K562 (cell line): ENCODE measurements around the gene PFAS. TPM values are rescaled to one million over a fixed set of nuclear protein-coding genes. Genes with fewer than 3 reads are reported as not detected.

Experiments used
- ATF1 ChIP-seq, 2 experiments: fragments of 450-650 bp in 1 of 2; IDR thresholded peaks; 2 replicates each; pipeline ENCODE4 v1.6.1; 2016; ENCODE audit warnings: missing compliant biosample characterization in 1 of 2, missing genetic modification characterization in 1 of 2
- ATF7 ChIP-seq: fragments of 450-650 bp; IDR thresholded peaks from 2 replicates; pipeline ENCODE4 v1.7.1; 2014; ENCODE audit warnings: mild to moderate bottlenecking, moderate library complexity
- E2F4 ChIP-seq: sonication (generic); formaldehyde crosslinking; IDR thresholded peaks from 2 replicates; pipeline ENCODE4 v1.8.0; 2022; ENCODE audit warnings: mild to moderate bottlenecking, low read depth, missing genetic modification reagents
- ETV1 ChIP-seq: fragments of 450-650 bp; conservative IDR thresholded peaks from 2 replicates; pipeline ENCODE4 v1.6.1; 2016; ENCODE audit warnings: missing genetic modification characterization, control low read depth, low read depth, missing compliant biosample characterization
- FOS ChIP-seq: IDR thresholded peaks from 3 replicates; pipeline ENCODE4 v1.6.1; 2011; ENCODE audit not compliant: insufficient read length; ENCODE audit errors: extremely low read depth
- FOXA1 ChIP-seq: fragments of 450-650 bp; IDR thresholded peaks from 2 replicates; pipeline ENCODE4 v1.6.1; 2016; ENCODE audit warnings: mild to moderate bottlenecking, borderline replicate concordance
- HMGN3 ChIP-seq: IDR thresholded peaks from 2 replicates; pipeline ENCODE4 v1.6.1; 2011; ENCODE audit warnings: borderline replicate concordance, low read depth, mild to moderate bottlenecking, mixed read lengths, low read length; ENCODE audit not compliant: insufficient read length; ENCODE audit errors: extremely low read depth
- ID3 ChIP-seq, 2 experiments: fragments of 250-450 bp in 1 of 2; fragments of 450-650 bp in 1 of 2; sonication (Bioruptor Pico) in 1 of 2; IDR thresholded peaks; 2 replicates each; pipeline versions ENCODE4 v1.6.1 to v1.8.0; 2016 to 2021; ENCODE audit warnings: mild to moderate bottlenecking in 2 of 2, moderate library complexity in 2 of 2, missing compliant biosample characterization in 1 of 2, missing genetic modification characterization in 1 of 2
- MTA3 ChIP-seq: fragments of 450-650 bp; formaldehyde crosslinking; IDR thresholded peaks from 2 replicates; pipeline ENCODE4 v1.6.1; 2017; ENCODE audit warnings: mild to moderate bottlenecking, borderline replicate concordance
- MYBL2 ChIP-seq, 2 experiments: fragments of 450-650 bp in 1 of 2; sonication (generic) in 1 of 2; formaldehyde crosslinking in 1 of 2; IDR thresholded peaks; 2 replicates each; pipeline versions ENCODE4 v1.6.1 to v1.8.1; 2017 to 2022; ENCODE audit warnings: borderline replicate concordance in 1 of 2, inconsistent platforms in 1 of 2, low read depth in 1 of 2, mild to moderate bottlenecking in 1 of 2, missing genetic modification reagents in 1 of 2, moderate library complexity in 1 of 2
- PHF8 ChIP-seq: fragments of 200-600 bp; sonication (generic); IDR thresholded peaks from 2 replicates; pipeline ENCODE4 v1.6.1; 2012; ENCODE audit warnings: mixed run types, mild to moderate bottlenecking, inconsistent platforms, low read length, moderate library complexity, borderline replicate concordance
- POLR2AphosphoS5 ChIP-seq: IDR thresholded peaks from 2 replicates; pipeline ENCODE4 v1.6.1; 2011; ENCODE audit warnings: mild to moderate bottlenecking, low read depth, low read length, moderate library complexity; ENCODE audit not compliant: control insufficient read depth, insufficient read depth
- RBBP5 ChIP-seq: fragments of 200-600 bp; sonication (generic); IDR thresholded peaks from 2 replicates; pipeline ENCODE4 v1.6.1; 2012; ENCODE audit warnings: borderline replicate concordance, mild to moderate bottlenecking, low read length, control low read depth, inconsistent platforms; ENCODE audit not compliant: insufficient read depth, poor library complexity, severe bottlenecking
- SLC30A9 ChIP-seq: fragments of 250-450 bp; sonication (Bioruptor Pico); IDR thresholded peaks from 2 replicates; pipeline ENCODE4 v1.8.0; 2022; ENCODE audit warnings: mild to moderate bottlenecking, moderate library complexity
- TAF9B ChIP-seq: fragments of 450-650 bp; IDR thresholded peaks from 2 replicates; pipeline ENCODE4 v1.6.1; 2018; ENCODE audit warnings: mild to moderate bottlenecking; ENCODE audit not compliant: partially characterized antibody
- TCFL5 ChIP-seq: fragments of 250-450 bp; sonication (Bioruptor Pico); conservative IDR thresholded peaks from 2 replicates; pipeline ENCODE4 v1.6.1; 2021; ENCODE audit warnings: mild to moderate bottlenecking, moderate library complexity, matching md5 sums
- TEAD1 ChIP-seq, 2 experiments: fragments of 450-650 bp in 1 of 2; sonication (generic) in 1 of 2; formaldehyde crosslinking; IDR thresholded peaks; 2 replicates each; pipeline versions ENCODE4 v1.4.0 to v1.8.0; 2020 to 2022; ENCODE audit warnings: mild to moderate bottlenecking in 2 of 2, missing genetic modification reagents in 1 of 2
- TEAD4 ChIP-seq, 2 experiments: sonication (generic) in 1 of 2; formaldehyde crosslinking in 1 of 2; IDR thresholded peaks; 2 replicates each; pipeline versions ENCODE4 v1.6.1 to v1.8.0; 2012 to 2022; ENCODE audit warnings: borderline replicate concordance in 1 of 2, inconsistent platforms in 1 of 2, low read length in 1 of 2, mild to moderate bottlenecking in 1 of 2, missing genetic modification reagents in 1 of 2
- ZFX ChIP-seq: sonication (generic); formaldehyde crosslinking; IDR thresholded peaks from 2 replicates; pipeline ENCODE4 v1.8.0; 2022; ENCODE audit warnings: mild to moderate bottlenecking, missing genetic modification reagents, moderate library complexity
- ZNF274 ChIP-seq: IDR thresholded peaks from 2 replicates; pipeline ENCODE4 v1.6.1; 2011; ENCODE audit warnings: low read depth, mild to moderate bottlenecking, low read length, moderate library complexity, borderline replicate concordance
- ZNF449 ChIP-seq: fragments of 250-450 bp; sonication (Bioruptor Pico); IDR thresholded peaks from 2 replicates; pipeline ENCODE4 v1.8.0; 2022; ENCODE audit warnings: moderate library complexity, mild to moderate bottlenecking, inconsistent platforms
- polyA plus RNA-seq, 8 experiments: library from polyadenylated mRNA; depleted of rRNA in 4 of 8; stranded (reverse) in 5 of 8; unstranded in 3 of 8; fragments of >200 nt; fragmentation: Nextera tagmentation in 2 of 8; fragmentation: Illumina TruSeq in 1 of 8; extraction: Ambion mirVana in 2 of 8; extraction: Trizol in 1 of 8; gene quantifications; 2 replicates each; pipeline versions ENCODE4 v1.2.1 to v1.2.3, GENCODE V29; 2011 to 2014; ENCODE audit warnings: inconsistent platforms in 1 of 8, missing spikeins in 1 of 8
- total RNA-seq, 7 experiments: library from RNA; depleted of rRNA in 6 of 7; stranded (reverse); fragments of >200 nt in 6 of 7; fragmentation: Illumina TruSeq in 2 of 7; extraction: Trizol in 2 of 7; gene quantifications; 2 replicates each; pipeline versions ENCODE4 v1.2.1 to v1.2.3, GENCODE V29; 2011 to 2021; ENCODE audit warnings: low replicate concordance in 1 of 7

Gene PFAS
- total and polyA plus RNA-seq, 9 of the 15 experiments (the other 6 are each of a cell fraction or from before 2014, with no cell fraction given) = 11.6 to 131 (median 43.9) TPM

DNA sequence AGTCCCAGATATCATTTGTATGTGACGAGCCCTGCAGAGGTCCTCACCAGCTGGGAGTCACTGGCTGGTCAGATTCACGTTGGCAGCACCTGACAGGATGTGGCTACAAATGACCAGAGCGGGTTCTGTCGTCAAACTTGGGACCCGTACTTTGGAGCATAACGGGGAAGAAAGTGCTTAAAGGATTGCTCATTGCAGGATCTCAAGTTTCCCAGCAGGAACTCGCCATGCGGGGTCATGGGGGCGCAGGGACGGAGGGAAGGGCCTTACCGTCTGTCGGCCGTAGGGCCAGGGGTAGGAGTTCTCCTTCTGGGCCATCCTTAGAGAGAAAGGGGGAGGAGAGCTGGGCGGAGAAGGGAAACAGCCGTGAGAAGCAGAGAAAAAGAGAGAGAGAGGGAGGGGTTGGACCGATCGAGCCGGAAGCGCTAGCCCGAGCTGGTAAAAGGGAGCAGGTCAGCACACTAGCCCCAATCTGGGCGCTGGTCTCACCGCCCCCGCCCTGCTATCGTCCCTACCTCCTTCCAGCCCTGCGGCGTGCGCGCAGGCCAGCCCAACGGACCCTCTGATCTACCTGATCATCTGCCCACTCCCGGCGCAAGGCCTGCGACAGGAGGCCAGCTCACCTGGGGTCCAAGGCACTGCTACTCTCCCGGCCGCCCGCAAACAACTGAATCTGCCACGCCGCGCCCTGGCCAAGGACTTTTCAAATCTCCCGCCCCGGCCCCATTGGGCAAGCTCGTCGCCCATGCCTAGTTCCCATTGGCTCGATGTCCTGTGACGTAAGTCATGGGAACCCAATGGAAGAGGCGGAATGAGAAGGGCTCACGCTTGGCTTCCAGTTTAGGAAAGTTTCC, 39.0 kb upstream of the PFAS start, which contains the start of gene AURKB (continued):
- TF ChIP-seq E2F4 (CRISPR knock-in tag) = peak; percentile 100
- peak; percentile 74 for TF ChIP-seq TAF9B
- no peak for TF ChIP-seq ZNF274
- TF ChIP-seq TEAD4 (IDR thresholded peaks at IDR 0.05; ENCODE audit: low read length) = peak; percentile 32; the same call in 1 of the 2 replicates
- TF ChIP-seq TEAD4 (CRISPR knock-in tag; IDR thresholded peaks at IDR 0.05; ENCODE audit: borderline replicate concordance) = no peak
- TF ChIP-seq TEAD1 (CRISPR knock-in tag; IDR thresholded peaks at IDR 0.05) = no peak
- peak; percentile 25 for TF ChIP-seq RBBP5
- no peak for TF ChIP-seq TCFL5 (CRISPR knock-in tag)
- peak; percentile 61 for TF ChIP-seq HMGN3
- TF ChIP-seq ZFX = peak; percentile 72
- peak; percentile 48 for TF ChIP-seq ETV1 (tag)
- TF ChIP-seq SLC30A9 (CRISPR knock-in tag) = no peak
- TF ChIP-seq MTA3 = peak; percentile 51; the same call in 1 of the 2 replicates
- TF ChIP-seq ID3 (CRISPR knock-in tag; IDR thresholded peaks at IDR 0.05) = no peak
- TF ChIP-seq ID3 (tag; IDR thresholded peaks at IDR 0.05) = peak; percentile 60; the same call in 1 of the 2 replicates
- TF ChIP-seq ATF7 = peak; percentile 71; the same call in 1 of the 2 replicates
- no peak for TF ChIP-seq ZNF449 (CRISPR knock-in tag)
- peak; percentile 76; the same call in 1 of the 2 replicates for TF ChIP-seq POLR2AphosphoS5
- peak; percentile 66 for TF ChIP-seq FOS
- peak; percentile 98 for TF ChIP-seq MYBL2 (IDR thresholded peaks at IDR 0.05; ENCODE audit: low read depth)
- peak; percentile 89; the same call in 1 of the 2 replicates for TF ChIP-seq MYBL2 (CRISPR knock-in tag; IDR thresholded peaks at IDR 0.05; ENCODE audit: borderline replicate concordance)
- no peak for TF ChIP-seq FOXA1
- TF ChIP-seq PHF8 = peak; percentile 94
- TF ChIP-seq ATF1 (CRISPR knock-in tag; IDR thresholded peaks at IDR 0.05) = 0 out of 2 replicates have a peak, but pooled peaks have one; percentile 23
- TF ChIP-seq ATF1 (tag; IDR thresholded peaks at IDR 0.05) = peak; percentile 94
